Endothelial cell of coronary artery (primary cell): ENCODE data around the gene DOP1A. TPM values are rescaled to one million over a fixed set of nuclear protein-coding genes. Genes with fewer than 3 reads are reported as not detected.

Experiments
- total RNA-seq: library from RNA; depleted of rRNA; stranded (reverse); fragments of >200 nt; gene quantifications from 2 replicates; pipeline ENCODE4 v1.2.3, GENCODE V29; 2014

The DOP1A gene
- total RNA-seq = 19.3 and 28.8 TPM in 2 replicates

DNA sequence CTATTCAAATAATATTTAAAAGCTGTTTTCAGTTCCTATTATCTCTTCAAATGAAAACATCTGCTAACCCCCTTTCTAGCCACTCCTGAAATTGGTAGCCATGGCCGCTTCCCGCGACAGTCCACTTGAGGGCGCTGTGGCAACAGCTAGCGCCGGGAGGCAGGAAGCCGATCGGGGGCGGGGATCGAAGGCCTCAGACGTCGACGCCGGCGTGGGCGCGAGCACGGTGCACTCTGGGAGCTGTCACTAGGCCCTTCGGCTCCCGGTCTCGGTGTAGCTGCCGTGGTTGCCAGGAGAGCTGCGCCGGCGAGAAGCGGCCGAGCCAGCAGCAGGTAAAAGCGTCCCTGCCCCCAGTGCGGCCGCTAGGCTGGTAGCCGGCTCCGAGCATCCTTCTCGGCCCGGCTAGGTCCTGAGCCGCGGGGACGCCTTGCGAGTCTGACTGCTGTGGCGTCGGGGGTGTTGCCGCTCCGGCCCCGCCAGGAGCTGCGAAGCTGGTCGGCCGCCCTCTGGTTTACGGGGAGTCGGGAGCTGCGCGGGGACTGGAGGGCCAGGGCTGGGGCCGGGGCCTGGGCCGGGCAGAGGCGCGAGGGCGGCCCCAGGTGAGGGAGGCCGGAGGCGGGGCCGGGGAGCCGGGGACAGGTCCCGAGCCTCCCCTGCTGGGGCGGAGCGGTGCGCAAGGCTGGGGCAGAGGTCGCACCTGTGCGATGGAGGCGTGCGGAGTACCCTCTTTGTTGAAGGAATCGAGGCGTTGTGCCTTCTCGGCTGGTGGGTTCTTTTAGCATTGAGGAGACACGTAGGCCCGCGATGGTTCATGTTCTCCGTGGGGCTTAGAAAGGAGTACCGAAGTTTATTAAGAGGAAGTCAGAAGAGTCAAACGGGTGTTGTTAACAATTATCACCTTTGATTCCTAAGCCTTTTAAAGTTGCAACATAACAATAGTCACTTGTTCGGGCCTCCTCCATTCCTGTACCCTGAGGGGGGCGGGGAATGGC lies at the start of gene DOP1A:
Gene DOP1A (plus strand): TSS at position 224 of the 992 bp plus-strand sequence. CDS start 29,307 bp downstream, outside the sequence.

GRCh38 chr6:83065511-83066192 lies 1.8 kb upstream of the DOP1A start, which contains the start of gene UBE3D:
UBE3D (minus strand) TSS chr6:83065841; CDS start chr6:83065718, 123 bp downstream.

DNA sequence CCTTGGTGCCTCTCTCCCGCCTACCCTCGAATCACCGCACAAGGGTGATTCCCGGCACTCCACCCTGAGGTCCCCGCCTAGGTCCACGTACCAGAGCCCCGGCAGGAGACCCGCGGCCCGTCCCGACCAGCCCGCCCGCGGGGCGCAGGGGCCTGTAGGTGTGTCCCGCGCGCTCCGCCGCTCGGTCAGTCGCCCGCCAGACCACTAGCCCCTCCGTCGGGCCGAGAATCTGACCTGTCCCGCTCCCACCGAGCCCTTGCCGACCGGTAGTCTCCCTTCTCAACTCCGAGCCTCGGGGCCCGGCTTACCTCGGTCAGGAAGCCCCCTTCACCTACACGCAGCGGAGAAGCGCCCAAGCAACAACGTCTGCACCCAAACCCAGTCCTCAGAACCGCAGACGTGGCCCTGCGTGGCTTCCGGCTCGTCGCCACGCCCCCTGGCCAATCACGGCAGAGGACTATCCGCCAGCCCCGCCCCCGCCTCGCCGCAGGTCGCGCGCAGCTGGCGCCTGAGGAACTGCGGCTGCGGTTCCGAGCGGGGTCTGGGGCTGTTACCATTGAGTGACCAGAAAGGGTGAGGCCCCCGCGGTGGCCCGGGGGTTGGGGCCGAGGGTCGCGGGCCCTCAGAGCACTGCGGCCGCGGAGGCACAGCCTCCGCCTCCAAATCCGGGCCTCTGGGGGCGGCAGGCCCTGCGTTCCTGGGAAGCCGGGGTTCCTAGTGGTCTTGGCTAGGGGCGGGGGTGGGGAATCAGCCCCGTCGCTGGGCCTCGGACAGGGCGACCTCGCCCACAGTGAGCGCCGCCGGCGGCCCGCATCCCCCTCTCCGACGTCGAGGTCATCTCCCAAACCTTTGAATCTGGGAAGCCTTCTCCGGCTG lies 125.6 kb downstream of the DOP1A start, which contains the start of the genes PGM3 and RWDD2A:
Gene PGM3 (minus strand): TSS at position 395 of the 876 bp plus-strand sequence. CDS start 2,253 bp downstream, outside the sequence.
Gene RWDD2A (plus strand): TSS at position 487 of the 876 bp plus-strand sequence. CDS start 1,095 bp downstream, outside the sequence.

Other genes with a start within 250 kb of the DOP1A start
- gene UBE3D, start 1.8 kb upstream of the DOP1A start, total RNA-seq = 4.8 and 6.0 TPM in 2 replicates
- gene PGM3, start 125.6 kb downstream of the DOP1A start, total RNA-seq = 77.1 and 106 TPM in 2 replicates
- gene RWDD2A, start 125.7 kb downstream of the DOP1A start, total RNA-seq = 3.6 and 4.0 TPM in 2 replicates